ENCODE results near the gene RAB1A.

DNA sequence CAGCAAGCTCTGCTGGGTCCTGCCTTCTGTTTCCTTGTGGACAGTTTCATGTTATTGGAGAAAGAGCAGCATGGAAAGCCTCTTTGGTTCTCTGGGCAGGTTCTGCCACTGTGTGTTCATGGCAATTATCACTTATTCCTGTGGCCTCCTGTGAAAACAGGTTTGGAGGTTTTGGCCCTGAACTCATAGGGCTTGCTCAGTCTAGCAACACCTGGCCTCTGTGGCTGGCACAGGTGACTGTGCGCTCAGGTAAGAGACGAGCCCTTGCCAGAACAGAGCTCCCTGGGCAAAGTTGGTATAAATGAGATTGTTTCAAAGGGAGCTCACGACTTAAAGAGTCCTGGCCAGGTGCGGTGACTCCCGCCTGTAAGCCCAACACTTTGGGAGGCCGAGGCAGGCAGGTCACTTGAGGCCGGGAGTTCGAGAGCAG lies 68.0 kb downstream of the RAB1A start:
- TF ChIP-seq ZNF445 (CRISPR knock-in tag; IDR thresholded peaks at IDR 0.05; ENCODE audit: low read depth) (no peak), ZNF124 (CRISPR knock-in tag; IDR thresholded peaks at IDR 0.05) (no peak), DDX20 (tag; IDR thresholded peaks at IDR 0.05; ENCODE audit: low read depth) (no peak)
- TF ChIP-seq, protein P1, sequence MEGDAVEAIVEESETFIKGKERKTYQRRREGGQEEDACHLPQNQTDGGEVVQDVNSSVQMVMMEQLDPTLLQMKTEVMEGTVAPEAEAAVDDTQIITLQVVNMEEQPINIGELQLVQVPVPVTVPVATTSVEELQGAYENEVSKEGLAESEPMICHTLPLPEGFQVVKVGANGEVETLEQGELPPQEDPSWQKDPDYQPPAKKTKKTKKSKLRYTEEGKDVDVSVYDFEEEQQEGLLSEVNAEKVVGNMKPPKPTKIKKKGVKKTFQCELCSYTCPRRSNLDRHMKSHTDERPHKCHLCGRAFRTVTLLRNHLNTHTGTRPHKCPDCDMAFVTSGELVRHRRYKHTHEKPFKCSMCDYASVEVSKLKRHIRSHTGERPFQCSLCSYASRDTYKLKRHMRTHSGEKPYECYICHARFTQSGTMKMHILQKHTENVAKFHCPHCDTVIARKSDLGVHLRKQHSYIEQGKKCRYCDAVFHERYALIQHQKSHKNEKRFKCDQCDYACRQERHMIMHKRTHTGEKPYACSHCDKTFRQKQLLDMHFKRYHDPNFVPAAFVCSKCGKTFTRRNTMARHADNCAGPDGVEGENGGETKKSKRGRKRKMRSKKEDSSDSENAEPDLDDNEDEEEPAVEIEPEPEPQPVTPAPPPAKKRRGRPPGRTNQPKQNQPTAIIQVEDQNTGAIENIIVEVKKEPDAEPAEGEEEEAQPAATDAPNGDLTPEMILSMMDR (IDR thresholded peaks at IDR 0.05 in 2 of 3, conservative IDR thresholded peaks at IDR 0.05 in 1 of 3; ENCODE audit: insufficient read depth in 2 of 3, low read depth in 1 of 3, low read length in 3 of 3) = no peak

Measured in K562 (cell line).